HL-60 (cell line): ENCODE data around the gene HOTAIR.

Experiments used
- DNase-seq, 2 experiments: peaks; one replicate each; pipeline ENCODE4 v3.0.0-alpha.2; 2010 to 2020; ENCODE audit warnings: low read depth in 1 of 2, low spot score in 1 of 2
- H3K27ac ChIP-seq: fragments of 250-450 bp; sonication (Bioruptor Pico); replicated peaks from 2 replicates; pipeline ENCODE4 v1.5.1; 2020; ENCODE audit warnings: mild to moderate bottlenecking, moderate library complexity
- H3K27me3 ChIP-seq: fragments of 250-450 bp; sonication (Bioruptor Pico); 2 replicates; pipeline ENCODE4 v1.5.1; 2021; ENCODE audit warnings: mild to moderate bottlenecking, moderate library complexity; ENCODE audit not compliant: insufficient read depth, poor library complexity, severe bottlenecking
- H3K4me3 ChIP-seq: replicated peaks from 2 replicates; pipeline ENCODE4 v1.5.1; 2011; ENCODE audit warnings: mild to moderate bottlenecking, control low read depth, low read length; ENCODE audit not compliant: insufficient read depth
- CTCF ChIP-seq: IDR thresholded peaks from one replicate; pipeline ENCODE4 v1.5.1; 2011; ENCODE audit warnings: low read length, control low read depth, inconsistent platforms; ENCODE audit not compliant: insufficient read depth
- GABPA ChIP-seq: IDR thresholded peaks from 2 replicates; pipeline ENCODE4 v1.6.1; 2012; ENCODE audit warnings: low read depth
- POLR2AphosphoS5 ChIP-seq: IDR thresholded peaks from 2 replicates; pipeline ENCODE4 v1.6.1; 2012; ENCODE audit warnings: low read depth
- REST ChIP-seq: IDR thresholded peaks from 2 replicates; pipeline ENCODE4 v1.6.1; 2012; ENCODE audit warnings: low read depth; ENCODE audit not compliant: insufficient replicate concordance
- SPI1 ChIP-seq: IDR thresholded peaks from 2 replicates; pipeline ENCODE4 v1.6.1; 2012; ENCODE audit warnings: low read depth, mild to moderate bottlenecking, borderline replicate concordance

HOTAIR gene

GRCh38 chr12:53951577-53952334, 23.0 kb downstream of the HOTAIR start:
- peaks cover 94% of the 10 kb centered on the region for H3K27me3 ChIP-seq
- H3K27ac ChIP-seq, result no peak overlapping the region
- TF ChIP-seq CTCF (no peak), POLR2AphosphoS5 (no peak), REST (no peak), SPI1 (no peak), GABPA (no peak)
- no peak overlapping the region for H3K4me3 ChIP-seq
- no peak for DNase-seq

- Histone ChIP-seq H3K4me3 (no peak overlapping the region), H3K27me3 (peaks cover 93% of the 10 kb centered on the region), H3K27ac (no peak overlapping the region)
- DNase-seq, result no peak
- TF ChIP-seq CTCF (no peak), POLR2AphosphoS5 (no peak), REST (no peak), SPI1 (no peak), GABPA (no peak)
Observed at GRCh38 chr12:53950789-53951576, 23.8 kb downstream of the HOTAIR start.

- DNase-seq, result no peak
- H3K27me3 ChIP-seq, result peaks cover 93% of the 10 kb centered on the region
- TF ChIP-seq POLR2AphosphoS5, result no peak
- no peak for TF ChIP-seq GABPA
- no peak for TF ChIP-seq SPI1
- no peak for TF ChIP-seq REST
- TF ChIP-seq CTCF, result no peak
- H3K27ac ChIP-seq, result no peak overlapping the region
- H3K4me3 ChIP-seq, result no peak overlapping the region
Observed at GRCh38 chr12:53950437-53950773, 24.3 kb downstream of the HOTAIR start.
